SH-SY5Y (cell line): ENCODE results near the gene NBEAL2.

Experiments used
- GATA2 ChIP-seq: IDR thresholded peaks from 2 replicates; pipeline ENCODE4 v1.6.1; 2011; ENCODE audit warnings: mild to moderate bottlenecking, low read depth, low read length
- GATA3 ChIP-seq: IDR thresholded peaks from 2 replicates; pipeline ENCODE4 v1.6.1; 2011; ENCODE audit warnings: low read depth, mild to moderate bottlenecking, low read length, moderate library complexity

The NBEAL2 gene

DNA sequence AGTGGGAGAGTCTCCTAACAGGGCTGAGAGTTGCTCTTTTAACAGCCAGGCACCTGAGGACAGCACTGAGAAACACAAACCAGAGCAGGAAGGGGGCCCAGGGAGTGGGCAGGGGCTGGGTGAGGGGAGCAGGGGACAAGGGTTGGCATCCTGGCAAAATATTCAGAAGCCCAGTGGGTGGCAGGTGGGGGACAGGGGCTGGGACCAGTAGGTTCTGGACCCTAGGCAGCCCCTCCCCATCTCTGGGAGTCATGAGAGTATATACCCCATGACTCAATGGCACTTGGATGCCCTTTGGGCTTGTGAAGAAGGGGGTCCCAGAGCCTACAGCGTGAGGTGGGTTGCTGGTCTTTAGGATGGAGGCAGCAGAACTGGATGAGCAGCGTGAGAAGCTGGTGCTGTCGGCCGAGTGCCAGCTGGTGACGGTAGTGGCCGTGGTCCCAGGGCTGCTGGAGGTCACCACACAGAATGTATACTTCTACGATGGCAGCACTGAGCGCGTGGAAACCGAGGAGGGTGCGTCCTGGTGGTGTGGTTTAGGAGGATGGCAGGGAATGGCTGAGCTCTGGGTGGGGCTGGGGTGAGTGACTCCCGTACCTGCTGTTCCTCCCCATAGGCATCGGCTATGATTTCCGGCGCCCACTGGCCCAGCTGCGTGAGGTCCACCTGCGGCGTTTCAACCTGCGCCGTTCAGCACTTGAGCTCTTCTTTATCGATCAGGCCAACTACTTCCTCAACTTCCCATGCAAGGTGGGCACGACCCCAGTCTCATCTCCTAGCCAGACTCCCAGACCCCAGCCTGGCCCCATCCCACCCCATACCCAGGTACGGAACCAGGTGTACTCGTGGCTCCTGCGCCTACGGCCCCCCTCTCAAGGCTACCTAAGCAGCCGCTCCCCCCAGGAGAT lies 24.2 kb downstream of the NBEAL2 start:
- TF ChIP-seq GATA3 (no peak), GATA2 (no peak)

DNA sequence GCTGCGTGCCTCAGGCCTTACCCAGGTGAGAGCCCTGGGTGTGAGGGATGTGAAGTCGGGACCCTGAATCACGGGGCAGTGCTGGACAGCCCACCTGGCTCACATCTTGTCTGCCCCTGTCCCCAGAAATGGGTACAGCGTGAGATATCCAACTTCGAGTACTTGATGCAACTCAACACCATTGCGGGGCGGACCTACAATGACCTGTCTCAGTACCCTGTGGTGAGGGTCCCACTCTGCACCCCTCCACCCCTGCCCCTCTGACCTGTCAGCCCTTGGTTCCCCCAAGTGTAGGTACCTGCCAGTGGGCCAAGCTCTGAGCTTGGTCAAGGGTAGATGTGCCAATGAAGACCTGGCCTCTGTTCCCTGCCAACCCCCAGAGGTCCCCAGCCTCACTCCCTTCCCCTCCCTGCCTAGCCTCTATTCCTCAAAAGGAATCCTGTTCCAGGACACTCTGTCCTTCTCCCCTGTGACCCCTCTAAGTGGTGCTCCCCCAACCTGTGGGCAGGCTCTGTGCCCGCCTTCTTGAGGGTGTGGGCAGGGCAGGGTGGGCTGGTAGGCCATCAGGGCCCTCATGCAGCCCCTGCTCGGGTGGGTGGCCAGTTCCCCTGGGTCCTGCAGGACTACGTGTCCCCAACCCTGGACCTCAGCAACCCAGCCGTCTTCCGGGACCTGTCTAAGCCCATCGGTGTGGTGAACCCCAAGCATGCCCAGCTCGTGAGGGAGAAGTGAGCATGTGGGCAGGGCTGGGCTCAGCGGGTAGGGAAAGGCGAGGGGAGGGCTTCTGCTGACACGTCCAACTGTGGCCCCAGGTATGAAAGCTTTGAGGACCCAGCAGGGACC lies 25.1 kb downstream of the NBEAL2 start:
- TF ChIP-seq GATA2 = no peak
- TF ChIP-seq GATA3 = no peak

DNA sequence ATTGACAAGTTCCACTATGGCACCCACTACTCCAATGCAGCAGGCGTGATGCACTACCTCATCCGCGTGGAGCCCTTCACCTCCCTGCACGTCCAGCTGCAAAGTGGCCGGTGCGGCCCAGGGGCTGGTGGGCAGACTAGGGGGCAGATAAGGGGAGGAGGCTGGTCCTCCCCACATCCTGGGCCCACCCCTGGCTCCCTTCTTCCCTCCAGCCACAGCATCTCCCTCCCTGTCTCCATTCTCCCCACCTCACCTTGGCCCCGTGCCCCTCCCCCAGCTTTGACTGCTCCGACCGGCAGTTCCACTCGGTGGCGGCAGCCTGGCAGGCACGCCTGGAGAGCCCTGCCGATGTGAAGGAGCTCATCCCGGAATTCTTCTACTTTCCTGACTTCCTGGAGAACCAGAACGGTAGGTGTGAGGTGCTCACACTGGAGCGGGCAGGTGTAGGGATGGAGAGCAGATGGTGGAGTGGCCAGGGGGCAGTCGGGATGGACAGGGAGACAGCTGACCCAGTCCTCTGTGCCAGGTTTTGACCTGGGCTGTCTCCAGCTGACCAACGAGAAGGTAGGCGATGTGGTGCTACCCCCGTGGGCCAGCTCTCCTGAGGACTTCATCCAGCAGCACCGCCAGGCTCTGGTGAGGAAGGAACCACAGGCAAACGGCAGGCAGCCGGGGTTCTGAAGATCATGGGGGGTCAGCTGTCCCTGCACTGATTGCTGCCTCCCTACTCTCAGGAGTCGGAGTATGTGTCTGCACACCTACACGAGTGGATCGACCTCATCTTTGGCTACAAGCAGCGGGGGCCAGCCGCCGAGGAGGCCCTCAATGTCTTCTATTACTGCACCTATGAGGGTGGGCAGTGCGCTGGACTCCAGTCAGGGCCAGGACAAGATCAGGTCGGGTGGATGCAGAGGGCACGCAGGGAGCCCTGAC lies 26.0 kb downstream of the NBEAL2 start:
- TF ChIP-seq GATA2 (no peak), GATA3 (no peak)

DNA sequence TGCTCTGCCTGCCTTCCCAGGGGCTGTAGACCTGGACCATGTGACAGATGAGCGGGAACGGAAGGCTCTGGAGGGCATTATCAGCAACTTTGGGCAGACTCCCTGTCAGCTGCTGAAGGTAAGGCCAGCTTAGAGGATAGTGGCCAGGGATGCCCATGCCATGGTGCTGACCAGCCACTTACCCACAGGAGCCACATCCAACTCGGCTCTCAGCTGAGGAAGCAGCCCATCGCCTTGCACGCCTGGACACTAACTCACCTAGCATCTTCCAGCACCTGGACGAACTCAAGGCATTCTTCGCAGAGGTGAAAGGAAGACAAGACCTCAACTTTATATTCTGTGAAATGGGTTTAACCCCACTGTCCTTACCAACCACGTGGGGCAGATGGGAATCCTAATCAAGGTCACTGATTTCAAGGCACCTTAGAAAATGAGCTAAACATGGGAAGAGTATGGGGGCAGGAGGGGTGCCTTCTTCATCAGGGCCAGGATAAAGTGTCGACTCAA lies 26.7 kb downstream of the NBEAL2 start:
- TF ChIP-seq GATA2 (no peak), GATA3 (no peak)

DNA sequence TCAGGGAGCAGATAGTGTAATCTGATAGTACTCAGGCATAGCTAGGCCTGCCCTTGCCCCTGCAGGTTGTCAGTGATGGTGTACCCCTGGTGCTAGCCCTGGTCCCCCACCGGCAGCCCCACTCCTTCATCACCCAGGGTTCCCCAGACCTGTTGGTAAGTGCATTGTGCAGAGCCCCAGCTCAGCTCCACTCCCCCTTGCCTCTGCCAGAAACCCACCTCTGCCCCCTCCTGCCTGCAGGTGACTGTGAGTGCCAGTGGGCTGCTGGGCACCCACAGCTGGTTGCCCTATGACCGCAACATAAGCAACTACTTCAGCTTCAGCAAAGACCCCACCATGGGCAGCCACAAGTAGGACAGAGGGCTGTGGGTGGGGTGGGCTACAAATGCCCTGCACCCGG lies 27.5 kb downstream of the NBEAL2 start:
- no peak for TF ChIP-seq GATA3

DNA sequence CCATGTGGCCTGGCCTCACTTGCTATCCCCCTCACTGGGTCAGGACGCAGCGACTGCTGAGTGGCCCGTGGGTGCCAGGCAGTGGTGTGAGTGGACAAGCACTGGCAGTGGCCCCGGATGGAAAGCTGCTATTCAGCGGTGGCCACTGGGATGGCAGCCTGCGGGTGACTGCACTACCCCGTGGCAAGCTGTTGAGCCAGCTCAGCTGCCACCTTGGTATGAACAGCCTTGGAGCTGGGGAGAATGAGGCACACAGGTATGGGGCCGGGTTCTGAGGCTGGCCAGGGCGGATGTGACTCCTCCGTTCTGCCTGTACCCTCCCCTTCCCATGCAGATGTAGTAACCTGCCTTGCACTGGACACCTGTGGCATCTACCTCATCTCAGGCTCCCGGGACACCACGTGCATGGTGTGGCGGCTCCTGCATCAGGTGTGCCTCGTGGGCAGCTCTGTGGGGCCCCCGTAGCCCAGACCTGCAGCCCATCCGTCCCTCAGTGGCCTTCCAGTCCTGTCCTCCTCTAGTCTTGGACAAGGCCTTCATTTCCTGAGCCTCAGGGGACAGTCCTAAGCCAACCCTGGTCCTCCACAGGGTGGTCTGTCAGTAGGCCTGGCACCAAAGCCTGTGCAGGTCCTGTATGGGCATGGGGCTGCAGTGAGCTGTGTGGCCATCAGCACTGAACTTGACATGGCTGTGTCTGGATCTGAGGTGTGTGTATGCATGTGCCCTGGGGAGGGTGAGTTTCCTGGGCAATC lies 28.2 kb downstream of the NBEAL2 start:
- TF ChIP-seq GATA2 = no peak
- TF ChIP-seq GATA3 = no peak

DNA sequence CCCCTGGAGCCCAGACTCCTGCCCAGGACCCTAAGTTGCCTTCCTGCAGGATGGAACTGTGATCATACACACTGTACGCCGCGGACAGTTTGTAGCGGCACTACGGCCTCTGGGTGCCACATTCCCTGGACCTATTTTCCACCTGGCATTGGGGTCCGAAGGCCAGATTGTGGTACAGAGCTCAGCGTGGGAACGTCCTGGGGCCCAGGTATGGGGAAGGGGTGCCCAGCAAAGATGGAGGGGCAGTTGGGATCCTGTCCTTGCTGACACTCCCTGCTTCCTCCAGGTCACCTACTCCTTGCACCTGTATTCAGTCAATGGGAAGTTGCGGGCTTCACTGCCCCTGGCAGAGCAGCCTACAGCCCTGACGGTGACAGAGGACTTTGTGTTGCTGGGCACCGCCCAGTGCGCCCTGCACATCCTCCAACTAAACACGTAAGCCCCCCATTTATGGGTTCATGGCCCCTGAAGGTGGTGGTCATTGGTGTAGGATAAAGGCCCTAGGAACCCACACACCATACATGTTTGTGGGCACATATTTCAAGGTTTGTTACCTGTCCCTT lies 28.8 kb downstream of the NBEAL2 start:
- no peak for TF ChIP-seq GATA2
- TF ChIP-seq GATA3 = no peak

DNA sequence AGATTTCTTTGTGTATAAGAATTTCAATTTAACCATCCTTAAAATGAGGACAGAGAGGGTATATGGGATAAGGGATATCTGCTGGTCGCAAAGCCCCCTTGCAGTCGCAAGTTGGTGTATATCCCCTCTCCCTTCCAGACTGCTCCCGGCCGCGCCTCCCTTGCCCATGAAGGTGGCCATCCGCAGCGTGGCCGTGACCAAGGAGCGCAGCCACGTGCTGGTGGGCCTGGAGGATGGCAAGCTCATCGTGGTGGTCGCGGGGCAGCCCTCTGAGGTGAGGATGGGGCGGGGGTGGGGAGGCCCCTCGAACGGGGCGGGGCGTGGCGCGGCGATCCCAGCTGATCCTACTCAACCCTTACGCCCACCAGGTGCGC lies 29.4 kb downstream of the NBEAL2 start:
- TF ChIP-seq GATA2 = no peak
- TF ChIP-seq GATA3 = no peak

DNA sequence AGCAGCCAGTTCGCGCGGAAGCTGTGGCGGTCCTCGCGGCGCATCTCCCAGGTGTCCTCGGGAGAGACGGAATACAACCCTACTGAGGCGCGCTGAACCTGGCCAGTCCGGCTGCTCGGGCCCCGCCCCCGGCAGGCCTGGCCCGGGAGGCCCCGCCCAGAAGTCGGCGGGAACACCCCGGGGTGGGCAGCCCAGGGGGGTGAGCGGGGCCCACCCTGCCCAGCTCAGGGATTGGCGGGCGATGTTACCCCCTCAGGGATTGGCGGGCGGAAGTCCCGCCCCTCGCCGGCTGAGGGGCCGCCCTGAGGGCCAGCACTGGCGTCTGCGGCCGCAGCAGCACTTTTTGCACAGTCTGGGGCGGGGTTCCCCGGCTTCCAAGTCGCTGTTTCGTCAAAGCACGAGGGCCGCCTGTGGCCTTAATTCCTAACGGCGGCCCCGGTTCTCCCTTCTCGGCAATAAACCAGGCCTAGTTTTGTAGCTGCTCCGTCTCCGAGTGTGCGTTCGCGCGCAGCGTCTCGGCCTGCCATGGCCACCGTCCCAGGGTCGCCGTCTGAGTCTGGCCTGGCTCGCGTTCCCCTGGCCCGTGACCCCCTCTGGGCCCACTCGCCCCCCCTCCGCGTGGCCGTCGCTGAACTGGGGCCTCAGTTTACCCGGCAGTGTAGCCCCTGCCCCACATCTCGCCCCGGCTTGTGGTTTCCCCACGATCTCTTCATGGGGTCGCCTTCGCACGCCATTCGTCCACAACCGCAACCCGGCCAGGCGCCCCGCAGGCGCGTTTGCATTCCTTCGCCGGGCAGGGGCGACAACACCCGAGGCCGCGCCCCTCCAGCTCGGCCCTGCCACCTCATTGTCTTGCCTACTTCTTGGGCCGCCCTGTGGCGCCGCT lies 30.0 kb downstream of the NBEAL2 start:
- TF ChIP-seq GATA2 (no peak), GATA3 (no peak)

DNA sequence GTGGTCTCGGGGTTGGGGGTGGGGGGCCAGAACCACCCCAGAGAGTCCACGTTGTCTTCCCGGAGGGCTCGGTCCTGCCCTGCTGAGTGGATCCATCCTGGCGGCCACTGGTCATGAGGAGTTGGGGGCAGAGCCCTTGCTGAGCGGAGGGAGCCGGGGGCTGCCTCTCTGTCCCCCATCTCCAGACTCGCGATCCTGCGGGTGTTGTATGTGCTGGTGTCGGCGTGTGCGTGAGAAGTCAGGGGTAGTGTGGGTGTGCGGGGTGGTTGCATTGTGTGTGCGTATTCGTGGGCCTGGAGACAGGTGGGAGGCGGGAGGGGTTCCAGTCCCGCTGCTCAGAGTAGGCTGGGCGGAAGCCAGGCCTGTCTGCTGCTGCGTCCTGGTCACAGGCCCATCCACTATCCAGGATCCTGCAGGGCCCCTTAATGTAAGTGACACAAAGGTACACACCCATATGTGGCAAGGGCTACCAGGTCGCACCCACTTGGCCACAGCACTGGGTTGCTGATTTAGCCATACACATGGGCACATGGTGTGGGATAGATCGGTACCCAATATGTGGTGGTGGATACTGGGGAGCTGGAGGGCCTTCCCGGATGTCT lies 30.7 kb downstream of the NBEAL2 start:
- no peak for TF ChIP-seq GATA3
- no peak for TF ChIP-seq GATA2

DNA sequence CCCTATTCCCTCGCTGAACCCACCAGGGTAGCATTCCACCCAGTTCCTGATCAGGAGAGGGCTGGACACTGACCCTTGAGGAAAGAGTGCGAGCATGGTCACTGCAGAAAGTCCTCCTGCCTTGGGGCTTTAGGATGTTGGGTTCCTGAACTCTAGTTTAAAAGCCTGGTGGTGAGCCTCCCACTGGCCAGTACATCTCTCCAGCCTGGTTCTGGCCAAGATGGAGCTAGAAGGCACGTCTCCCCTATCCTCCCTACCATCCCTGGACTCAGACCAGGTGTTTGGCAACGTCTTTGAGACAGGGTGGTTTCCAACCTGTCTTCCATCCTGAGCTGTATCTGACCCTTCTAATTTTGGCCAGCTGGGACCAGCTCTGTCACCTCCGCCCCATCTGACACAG lies 31.4 kb downstream of the NBEAL2 start:
- TF ChIP-seq GATA2 (no peak), GATA3 (no peak)

DNA sequence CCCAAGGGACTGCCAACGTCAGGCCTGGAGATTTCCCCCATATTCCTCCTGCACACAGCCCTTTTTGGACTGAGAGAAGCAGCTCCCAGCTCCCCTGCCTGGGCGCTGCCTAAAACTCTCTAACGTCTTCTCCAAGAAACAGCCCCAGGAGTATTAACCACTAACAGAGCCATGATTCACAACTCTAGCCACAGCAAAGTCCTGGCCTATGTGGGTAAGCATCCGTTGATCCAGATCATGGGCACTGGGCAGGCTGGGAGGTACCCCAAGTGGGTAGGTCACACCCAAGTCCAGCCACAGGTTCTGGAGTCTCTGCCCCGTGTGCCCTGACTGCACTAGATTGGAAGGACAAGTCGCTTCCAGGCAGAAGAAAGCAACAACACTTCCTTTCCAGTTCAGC lies 31.9 kb downstream of the NBEAL2 start:
- TF ChIP-seq GATA2 (no peak), GATA3 (no peak)
